ENCODE measurements around the gene CANT1. TPM values are rescaled to one million over a fixed set of nuclear protein-coding genes. Genes with fewer than 3 reads are reported as not detected.

CANT1 gene
- total RNA-seq, 4 donors from 2014 or later, result 13.9 to 22.9 (median 18.2) TPM

GRCh38 chr17:79036181-79036580, 26.6 kb upstream of the CANT1 start:
- no peak for TF ChIP-seq CTCF (IDR thresholded peaks at IDR 0.05; ENCODE audit: low read depth)

- no peak for TF ChIP-seq CTCF (IDR thresholded peaks at IDR 0.05; ENCODE audit: low read depth)
These were observed 26.1 kb upstream of the CANT1 start for GRCh38 chr17:79035686-79036085.

- no peak for TF ChIP-seq CTCF (IDR thresholded peaks at IDR 0.05; ENCODE audit: low read depth)
These were observed 25.4 kb upstream of the CANT1 start for GRCh38 chr17:79034931-79035485.

- no peak for TF ChIP-seq CTCF (IDR thresholded peaks at IDR 0.05; ENCODE audit: low read depth)
These were observed 24.4 kb upstream of the CANT1 start for GRCh38 chr17:79033741-79034501.

- TF ChIP-seq CTCF (IDR thresholded peaks at IDR 0.05; ENCODE audit: low read depth), result no peak
These were observed 23.6 kb upstream of the CANT1 start for GRCh38 chr17:79033046-79033616.

GRCh38 chr17:79031996-79032875, 22.7 kb upstream of the CANT1 start:
- no peak for TF ChIP-seq CTCF (IDR thresholded peaks at IDR 0.05; ENCODE audit: low read depth)

All from subcutaneous adipose tissue (tissue), 4 donors.